Bone marrow (tissue), 2 donors: ENCODE measurements around the gene OR10G7.

Experiments used
- DNase-seq, 2 donors: peaks; one replicate each; lab custom pipeline; 2025; lab: John Stamatoyannopoulos, UW

OR10G7 gene, protein sequence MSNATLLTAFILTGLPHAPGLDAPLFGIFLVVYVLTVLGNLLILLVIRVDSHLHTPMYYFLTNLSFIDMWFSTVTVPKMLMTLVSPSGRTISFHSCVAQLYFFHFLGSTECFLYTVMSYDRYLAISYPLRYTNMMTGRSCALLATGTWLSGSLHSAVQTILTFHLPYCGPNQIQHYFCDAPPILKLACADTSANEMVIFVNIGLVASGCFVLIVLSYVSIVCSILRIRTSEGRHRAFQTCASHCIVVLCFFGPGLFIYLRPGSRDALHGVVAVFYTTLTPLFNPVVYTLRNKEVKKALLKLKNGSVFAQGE

DNA sequence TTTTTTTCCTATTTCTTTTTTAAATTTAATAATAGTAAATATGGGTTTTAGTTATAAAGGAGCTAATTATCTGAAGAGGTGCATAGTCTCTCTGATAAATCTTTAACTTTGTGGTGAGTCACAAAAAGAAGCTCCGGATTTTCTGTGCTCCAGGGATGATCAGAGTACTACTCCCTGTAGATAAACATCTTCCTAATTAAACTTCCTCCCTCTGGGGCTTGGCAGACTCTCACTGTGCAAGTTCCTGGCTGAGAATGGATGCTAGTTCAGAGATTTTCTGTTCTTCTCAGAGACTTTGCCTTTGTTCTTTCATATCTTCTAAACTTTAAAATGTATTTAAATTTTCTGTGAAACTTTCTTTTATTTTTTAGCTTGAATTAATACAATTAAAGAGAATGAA lies at the start of gene OR10G7:
Gene OR10G7, minus strand, starts transcription at position 72 of the 400 bp plus-strand sequence. CDS start 2,324 bp downstream, outside the sequence.
- no peak for DNase-seq

DNA sequence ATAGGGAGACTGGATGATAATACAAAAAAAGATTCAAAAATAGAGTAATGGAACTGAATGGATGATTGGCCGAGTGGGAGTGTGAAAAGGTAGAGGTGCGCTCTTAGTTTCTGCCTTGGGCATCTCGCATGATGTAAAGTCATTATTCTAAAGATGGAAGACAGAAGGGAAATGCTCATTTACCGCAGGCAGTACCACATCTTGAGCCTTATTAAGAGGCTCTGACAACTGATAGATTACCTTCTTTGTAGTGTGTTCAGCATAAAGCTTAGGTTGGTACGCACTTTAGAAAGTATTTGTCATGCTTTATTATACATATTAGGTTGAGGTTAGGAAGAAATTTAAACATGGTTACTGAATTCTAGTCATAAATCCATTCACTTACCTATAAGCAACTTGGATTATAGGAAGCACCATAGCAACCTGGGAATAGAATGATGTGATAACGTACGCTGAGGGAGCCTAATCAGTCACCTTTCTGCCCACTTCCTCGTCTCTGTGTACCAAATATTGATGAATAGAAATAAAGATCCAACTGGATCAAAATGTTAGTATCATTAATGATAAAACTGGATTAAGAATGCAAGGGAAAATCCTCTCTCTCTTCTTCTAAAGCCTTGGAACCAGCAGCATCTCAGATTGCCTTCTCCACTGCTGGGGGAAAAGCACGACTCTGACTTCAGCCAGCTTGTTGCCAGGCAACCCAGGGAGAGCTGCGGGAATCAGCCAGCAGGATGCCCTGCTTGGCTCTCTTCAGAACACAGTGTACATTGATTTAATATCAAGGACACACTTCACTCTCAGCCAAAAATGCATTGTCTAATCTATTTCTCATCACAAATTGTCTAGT lies 45.1 kb upstream of the OR10G7 start:
- no peak for DNase-seq

DNA sequence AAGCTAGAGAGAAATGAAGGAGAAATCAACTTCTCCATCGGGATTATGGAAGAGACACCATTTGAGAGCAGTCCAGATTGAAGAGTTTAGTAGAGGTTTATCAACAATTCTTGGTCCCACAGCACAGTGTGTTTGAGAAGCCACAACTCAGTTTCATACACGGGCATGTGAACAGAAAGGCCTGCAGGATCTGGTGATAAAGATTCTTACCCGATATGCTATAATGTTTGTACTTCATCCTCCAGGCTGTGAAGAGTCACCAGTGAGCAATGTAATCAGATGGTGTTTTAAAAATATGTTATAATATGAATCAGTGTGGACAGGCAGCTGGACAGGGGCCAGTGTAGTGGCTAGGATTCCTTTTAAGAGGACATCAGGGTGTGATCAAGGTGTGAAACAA lies 44.5 kb upstream of the OR10G7 start:
- no peak for DNase-seq

DNA sequence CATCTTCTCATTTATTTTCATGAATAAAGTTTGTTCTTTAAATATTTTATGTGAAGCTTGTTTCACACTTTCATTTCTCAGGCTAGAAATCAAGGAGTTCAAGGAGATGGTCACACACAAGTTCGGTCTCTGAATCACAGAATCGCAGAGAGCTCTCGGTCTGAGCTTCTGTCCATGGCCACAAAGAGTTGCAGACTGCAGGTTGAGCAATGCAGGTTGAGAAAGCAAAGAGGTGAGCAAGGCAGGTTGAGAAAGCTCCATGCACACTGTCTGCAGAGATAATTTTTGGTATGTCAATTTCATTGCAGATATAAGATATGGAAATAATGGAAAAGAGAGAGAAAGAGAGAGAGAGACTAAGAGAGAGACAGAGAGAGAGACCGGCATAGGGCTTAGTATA lies 41.2 kb upstream of the OR10G7 start:
- DNase-seq, result no peak

DNA sequence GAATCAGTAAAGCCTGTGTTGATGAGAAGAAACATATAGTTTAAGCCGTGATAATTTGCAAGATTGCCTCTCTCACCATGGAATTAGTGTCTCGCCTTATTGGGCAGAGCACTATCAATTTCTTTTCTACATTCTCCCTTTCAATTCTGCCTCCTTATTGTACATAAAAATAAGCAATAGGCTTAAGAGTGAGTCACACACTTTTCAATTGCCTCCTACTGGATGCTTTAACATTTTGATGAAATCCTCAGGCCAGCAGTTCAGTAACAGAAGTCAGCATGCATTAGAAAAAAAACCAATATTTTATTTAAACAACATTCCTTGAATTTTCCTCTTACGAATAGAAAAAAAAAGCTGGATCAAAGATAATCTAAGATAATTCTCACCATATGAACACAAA lies 40.4 kb upstream of the OR10G7 start:
- no peak for DNase-seq

DNA sequence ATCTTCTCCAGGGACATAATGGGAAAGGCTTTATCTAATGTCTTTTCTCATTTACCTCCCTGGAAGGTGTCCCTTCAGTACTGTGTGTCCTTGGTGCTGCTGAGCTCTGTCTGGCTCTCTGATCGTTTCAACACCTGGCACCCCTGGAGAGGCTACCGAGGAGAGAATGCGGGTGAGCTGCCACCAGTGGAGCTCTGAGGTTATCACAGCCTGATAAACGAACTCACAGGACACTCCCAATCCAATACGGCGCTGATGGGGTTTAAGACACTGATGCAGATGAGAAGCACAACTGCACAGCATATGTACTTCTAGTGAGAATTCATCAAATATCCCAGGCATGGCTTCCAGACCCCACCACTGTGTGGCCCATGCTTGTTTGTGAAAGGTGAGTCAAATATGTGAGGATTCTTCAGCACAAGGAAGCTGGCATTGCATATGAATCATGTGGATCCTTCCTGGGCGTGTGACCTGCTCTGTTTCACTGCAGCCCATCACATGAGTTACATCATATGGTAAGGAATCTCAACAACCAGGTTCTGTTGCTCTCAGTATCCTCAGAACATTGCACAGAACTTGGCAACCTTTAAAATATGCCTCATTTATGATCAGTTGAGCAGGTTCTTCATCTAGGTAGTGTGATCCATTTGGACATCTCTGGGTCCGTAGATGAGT lies 39.3 kb upstream of the OR10G7 start:
- no peak for DNase-seq

DNA sequence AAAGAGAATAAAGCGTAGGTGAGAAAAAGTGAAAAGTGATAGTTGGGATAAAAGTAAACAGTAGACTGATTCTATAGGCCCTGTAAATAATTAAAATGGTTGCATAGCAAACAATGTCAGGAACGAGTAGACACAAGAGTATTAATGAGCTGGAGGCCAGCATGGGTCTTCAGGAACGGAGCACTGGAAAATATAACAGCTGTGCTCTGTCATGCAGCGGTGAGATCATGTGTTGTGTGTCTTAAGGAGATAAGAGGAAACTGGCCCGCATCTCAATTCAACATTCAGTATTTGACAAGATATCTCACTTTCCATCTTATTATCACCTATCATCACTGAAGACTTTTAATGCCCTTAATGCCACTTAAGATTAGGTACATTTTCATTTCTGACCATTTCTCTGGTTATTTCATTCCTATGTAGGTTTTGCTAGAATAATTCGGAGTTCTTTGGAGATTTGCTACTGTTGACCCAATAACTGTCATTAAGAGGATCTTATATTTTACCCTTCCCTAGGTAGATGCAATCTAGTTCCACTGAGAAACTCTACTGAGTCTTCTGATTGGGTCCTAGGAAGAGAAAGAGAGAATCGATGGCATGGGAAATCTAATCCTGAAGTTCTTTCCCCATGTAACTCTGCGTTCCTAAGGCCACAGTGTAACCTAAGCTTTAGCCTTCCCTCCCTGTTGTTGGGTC lies 38.7 kb upstream of the OR10G7 start:
- no peak for DNase-seq

DNA sequence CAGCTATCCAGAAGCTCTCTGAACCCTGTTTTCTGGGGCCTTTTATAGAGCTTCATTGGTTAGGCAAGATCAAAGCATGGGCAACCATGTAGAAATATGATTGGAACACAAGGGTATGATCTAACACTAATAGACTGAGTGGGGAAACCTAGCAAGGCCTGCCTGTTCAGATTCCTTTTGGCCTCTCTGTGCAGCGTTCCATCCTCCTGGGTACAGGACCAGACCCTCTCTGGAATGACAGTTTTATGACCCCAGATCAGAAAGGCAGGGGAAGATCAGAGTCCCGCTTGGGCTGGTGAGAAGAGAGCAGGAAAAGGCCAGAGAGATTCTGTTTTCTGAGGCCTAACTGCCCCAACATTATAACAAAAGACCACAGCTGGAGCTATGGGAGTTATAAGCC lies 37.5 kb upstream of the OR10G7 start:
- DNase-seq, result no peak

DNA sequence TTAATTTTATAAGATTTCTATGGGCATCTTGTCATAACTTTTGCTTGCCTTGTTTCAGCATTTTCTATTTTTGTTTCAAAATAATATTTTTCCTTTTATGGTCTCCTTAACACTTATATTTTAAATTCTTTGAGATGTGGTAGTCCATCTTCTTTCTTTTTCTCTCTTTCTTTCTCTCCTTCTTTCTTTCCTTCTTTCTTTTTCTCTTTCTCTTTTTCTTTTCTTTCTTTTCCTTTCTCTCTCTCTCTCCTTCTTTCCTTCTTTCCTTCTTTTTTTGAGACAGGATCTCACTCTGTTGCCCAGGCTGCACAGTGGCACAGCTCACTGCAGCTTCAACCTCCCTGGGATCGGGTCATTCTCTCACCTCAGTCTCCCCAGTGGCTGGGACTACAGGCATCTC lies 36.1 kb upstream of the OR10G7 start:
- DNase-seq, result no peak

DNA sequence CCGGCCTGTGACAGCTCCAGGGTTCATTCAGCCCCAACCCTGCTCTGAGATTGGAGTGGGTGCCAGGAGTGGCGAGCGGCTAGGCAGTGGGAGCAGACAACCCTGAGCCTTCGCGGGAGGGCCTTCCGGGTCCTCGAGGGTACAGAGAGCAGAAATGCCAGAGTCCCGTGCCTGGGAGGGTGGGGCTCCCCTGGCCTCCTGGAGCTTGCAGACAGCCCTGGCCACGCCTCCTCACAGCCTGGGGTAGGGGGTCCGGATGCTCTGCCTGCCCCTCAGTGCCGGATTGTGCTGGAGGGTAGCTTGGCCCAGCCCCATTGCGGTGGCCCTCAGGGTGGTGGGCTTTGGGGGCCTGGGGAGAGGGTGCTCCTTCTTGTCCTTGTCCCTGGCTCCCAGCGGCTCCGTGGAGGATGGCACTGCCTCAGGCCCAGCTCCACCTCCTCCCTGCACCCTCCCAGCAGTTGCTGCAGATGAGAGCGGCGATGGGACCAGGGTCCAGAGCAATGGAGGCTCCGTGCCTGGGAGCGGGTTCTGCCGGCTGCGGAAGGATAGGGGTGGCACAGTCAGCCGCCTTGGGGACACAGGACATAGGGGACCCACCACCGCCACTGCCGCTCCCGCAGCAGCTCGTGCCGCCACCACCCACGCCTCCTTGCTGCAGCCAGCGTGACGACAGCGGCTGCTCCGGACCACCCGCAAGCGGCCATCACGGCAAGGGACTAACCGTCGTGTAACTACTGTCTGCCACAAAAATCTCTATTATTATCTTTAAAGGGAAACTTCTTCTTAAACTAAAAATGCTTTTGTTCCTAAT lies 34.9 kb upstream of the OR10G7 start:
- no peak for DNase-seq

DNA sequence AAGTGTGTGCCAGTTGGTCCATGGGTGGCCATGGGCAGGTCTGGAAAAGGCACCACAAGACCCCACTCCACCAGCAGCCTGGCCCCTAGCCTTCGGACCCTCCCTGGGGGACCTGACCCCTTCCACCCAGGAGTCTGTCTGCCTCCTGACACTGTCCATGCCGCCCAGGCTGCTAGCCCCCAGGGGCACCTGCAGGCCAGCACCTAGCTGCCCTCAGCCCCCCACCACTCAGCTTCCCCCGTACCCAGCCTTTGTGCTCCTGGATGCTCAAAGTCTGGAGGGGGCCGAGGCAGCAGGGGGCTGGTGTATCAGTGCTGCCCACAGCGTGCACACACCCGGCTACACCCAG lies 34.3 kb upstream of the OR10G7 start:
- no peak for DNase-seq

DNA sequence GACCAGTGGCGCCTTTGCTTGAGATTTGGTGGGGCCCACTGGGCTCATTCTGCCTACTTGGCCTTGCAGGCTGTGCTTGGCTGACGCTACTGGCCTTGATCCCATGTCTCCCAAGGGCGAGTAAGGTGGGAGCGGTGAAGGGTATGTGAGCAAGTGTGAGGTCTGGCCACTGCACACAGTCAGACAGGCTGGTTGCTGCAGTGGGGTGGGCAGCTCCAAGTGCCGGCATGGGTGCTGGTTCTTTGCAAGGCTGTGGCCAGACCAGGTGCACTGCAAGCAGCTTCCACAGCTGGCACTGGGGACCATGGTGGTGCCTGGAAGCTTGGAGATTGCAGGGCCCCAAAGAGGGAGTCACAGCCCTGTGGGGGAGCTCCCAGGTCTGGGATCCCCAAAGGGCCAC lies 33.4 kb upstream of the OR10G7 start:
- DNase-seq, result no peak

DNA sequence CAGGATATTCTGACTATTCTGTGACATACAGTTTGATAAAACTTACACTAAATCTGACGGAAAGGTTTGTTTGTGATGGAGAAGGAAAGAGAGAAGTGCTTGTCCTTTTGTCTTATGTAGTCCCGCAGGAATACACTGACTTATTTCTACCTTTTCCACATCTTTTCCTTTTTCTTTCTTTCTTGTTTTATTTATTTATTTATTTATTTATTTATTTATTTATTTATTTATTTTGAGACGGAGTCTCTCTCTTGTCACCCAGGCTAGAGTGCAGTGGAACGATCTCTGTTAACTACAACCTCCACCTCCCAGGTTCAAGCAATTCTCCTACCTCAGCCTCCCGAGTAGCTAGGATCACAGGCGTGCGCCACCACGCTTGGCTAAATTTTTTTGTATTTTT lies 31.0 kb upstream of the OR10G7 start:
- no peak for DNase-seq

DNA sequence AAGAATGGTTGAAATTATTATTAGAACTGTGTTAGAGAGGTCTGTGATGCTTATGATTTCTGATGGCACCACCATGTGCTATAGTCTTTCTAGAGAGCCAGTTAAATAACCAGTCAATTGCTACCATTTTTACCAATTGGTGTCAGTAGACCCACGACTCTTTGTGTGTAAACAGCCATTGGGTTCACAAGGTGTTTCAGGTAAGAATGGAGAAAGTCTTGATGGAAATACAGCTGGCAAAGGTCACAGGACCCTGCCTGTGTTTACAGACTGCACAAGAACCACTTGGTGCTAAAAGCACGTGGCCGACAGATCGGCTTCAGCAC lies 30.5 kb upstream of the OR10G7 start:
- DNase-seq, result no peak

DNA sequence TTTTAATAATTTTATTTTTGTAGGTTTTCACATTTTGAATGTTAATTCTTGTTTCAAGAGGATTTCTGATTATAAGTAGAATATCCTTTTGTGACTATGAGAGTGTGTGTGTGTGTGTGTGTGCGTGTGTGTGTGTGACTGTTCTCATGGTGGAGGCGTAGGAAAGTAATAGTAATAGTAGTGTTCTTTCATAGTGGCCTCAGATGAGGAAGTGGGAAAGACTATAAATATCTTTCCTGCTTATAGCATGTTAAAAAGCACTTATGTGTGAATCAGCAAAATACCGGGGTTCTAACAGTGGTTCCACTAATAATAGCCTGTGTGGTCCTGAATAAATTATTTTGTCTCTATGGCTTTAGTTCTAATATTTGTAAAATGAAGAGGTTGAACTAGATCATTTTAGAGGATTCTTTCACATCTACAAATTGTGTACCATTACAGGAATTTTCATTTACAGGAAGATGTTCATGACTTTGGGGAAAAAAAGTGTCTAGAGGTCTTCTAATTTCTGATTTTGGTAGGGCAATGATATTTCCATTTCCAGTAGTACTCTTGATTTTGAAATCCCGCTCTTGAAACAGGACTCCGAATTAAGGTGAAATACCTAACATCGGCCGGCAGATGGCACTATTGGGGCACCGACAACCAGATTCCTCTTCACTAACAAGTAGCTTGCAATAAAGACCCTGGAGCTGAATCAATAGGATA lies 29.9 kb upstream of the OR10G7 start:
- peak; percentile 12 to 90 for DNase-seq

DNA sequence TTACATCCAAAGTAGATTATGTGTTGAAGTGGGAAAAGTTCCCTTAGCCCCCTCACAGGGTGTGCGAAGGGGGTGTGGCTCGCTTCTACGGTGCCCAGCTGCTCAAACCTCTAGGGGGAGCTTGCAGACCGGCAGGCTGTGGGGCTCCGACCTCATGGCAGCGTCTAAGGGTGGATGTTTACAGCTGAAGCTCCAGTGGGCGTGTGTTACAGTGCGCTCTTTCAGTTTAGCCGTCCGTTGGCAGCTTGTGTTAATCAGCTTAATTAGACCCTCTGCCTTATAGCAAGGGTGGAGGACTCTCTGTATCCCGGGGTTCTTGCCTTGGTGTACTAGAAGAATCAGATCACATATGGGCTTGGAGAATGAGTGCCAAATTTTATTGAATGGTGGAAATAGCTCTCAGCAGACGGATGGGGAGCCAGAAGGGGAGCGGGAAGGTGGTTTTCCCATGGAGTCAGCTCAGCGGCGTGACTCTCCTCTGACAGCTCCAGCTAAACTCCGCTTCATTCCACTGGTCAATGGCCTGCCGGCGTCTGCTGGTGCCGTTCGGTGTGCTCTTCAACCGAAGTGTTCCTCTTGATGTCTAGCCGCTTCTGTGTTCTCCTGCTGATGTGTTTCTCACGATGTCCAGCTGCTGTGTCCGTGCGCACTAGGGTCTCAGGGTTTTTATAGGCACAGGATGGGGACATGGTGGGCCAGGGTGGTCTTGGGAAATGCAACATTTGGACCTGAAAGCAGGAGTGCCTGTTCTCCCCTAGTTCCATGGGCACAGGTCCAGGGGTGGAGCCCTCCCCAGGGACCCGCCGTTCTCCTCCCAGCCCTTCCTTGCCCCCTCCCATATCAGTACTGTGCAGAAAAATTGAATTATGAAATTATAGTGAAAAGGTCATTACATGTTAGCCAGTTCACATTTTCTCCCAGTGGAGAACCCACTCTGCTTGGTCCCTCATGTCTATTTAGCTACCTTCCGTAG lies 28.6 kb upstream of the OR10G7 start:
- DNase-seq, result no peak

DNA sequence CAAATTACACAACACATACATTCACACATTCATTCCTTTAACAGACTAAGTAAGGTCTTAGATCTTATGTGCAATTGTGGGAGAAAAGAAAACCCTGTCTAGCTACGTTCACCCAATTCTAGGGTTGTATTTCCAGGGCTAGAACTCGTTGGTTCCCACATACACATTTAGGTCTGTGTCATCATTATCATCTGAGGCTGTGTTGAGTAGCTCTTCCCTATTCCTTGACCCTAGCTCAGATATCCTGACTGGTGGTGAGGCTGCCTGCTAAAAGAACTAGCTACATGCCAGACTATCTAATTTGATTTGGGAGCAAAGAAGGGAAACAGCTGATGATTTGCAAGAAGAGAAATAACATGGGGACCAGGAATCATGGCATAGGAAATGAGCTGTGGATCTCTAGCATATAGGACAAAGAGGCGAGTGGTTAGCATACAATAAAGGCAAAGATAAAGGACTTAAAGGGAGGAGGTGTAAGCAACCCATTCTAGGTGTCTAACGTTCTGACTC lies 27.5 kb upstream of the OR10G7 start:
- DNase-seq, result no peak

DNA sequence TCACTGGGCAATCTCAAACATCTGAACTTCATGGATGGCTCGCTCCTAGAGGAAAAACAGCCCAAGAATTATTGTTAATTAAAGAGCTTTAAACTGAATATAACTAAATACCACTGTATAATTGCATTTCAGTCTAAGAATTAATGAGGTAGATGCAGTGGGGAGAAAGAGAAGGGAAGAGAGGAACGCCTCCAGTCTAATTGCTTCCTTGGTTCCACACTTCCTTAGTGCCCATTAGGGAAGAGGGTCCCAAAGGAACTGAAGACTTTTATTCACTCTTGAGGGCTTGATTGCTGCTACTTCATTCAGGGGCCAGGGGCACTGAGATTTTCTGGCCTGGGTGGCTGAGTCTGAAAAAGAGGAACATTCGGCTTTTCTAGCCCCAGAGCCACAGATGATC lies 11.8 kb upstream of the OR10G7 start:
- no peak for DNase-seq

DNA sequence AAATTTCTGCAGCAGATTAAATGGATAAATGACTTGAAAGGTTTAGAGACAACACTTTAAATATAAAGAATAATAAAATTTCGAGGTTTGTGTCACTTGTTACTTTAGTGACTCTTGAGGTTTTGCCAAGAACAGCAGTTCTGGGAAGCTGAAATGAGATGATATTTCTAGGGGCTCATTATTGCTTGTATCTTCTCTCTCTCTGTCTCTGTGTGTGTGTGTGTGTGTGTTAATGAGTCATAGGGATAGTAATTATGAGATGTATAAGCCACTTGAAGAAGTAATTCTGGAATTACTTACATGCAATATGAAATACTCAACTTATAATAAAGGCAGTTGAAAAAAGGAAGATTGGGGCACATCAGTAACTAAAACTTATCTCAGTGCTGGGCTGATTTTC lies 9.6 kb upstream of the OR10G7 start:
- DNase-seq, result no peak

DNA sequence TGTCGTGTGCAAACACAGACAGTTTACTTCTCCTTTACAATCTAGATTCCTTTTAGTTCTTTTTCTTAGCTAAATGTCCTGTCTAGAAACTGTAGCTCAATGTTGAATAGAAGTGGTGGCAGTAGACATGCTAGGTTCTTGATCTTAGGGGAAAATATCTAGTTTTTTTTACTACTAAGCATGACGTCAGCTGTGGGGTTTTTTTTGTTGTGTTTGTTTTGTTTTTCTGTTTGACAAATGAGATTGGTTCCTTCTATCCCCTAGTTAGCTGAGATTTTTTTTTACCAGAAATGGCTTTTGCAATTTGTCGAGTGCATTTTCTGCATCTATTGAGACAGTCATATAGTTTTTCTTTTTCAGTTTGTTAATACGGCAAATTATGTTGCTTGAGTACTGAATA lies 2.3 kb upstream of the OR10G7 start:
- DNase-seq, result no peak
